Central memory CD4-positive, alpha-beta T cell (primary cell): ENCODE data around the gene ULK4.
"Not testable (repeated sequence)": the region's sequence is repeated elsewhere in the genome, so short reads cannot be mapped to it uniquely, and the experiment has no call there.

Source experiments
- DNase-seq: peaks from one replicate; pipeline ENCODE4 v3.0.0; 2022

The ULK4 gene

DNA sequence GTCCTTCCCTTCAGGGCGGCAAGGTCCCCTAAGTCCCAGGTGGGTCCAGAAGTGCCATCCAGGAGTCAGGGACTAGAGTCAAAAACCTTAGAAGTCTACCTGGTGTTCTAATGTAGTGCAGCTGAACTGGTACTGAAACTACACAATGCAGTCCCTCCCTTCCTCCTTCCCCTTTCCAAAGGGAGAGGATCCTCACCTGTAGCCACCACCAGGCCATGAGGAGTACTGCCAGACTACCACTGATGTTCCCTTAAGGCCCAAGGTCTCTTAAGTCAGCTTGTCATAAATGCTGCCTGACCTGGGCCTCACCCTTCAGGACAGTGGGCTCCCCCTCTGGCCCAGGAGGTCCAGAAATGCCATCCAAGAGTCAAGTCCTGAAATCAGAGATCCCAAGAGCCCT, 98.9 kb downstream of the ULK4 start:
- no peak for DNase-seq

DNA sequence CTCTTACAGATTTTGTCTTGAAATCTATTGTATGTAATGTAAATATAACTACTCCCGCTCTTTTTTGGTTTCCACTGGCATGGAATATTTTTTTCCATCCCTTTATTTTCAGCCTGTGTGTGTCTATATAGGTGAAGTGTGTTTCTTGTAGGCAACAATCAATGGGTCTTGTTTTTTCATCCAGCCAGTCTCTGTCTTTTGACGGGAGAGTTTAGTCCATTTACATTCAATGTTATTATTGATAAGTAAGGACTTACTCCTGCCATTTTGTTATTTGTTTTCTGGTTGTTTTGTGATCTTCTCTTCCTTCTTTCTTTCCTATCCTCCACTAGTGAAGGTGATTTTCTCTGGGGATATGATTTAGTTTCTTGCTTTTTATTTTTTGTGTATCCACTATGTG, 101.4 kb downstream of the ULK4 start:
- DNase-seq = not testable (repeated sequence)

DNA sequence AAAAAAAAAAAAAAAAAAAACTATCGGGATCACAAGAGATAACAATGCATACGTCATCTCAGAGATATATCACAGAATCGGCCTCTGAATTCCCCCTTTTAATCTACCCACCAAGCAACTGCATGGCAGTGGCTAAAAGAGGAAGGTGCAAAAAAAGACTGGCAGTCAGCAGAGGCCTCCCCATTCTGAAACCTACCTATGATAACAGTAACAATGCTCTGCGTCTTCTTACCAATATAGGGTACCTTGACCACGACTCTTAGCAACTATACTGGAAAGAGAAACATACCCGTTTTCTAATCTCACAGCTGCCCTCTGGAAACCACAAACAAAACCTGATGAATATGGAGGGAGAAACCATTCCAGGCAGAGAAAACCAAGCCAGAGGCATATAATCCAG, 106.9 kb downstream of the ULK4 start:
- DNase-seq = no peak

DNA sequence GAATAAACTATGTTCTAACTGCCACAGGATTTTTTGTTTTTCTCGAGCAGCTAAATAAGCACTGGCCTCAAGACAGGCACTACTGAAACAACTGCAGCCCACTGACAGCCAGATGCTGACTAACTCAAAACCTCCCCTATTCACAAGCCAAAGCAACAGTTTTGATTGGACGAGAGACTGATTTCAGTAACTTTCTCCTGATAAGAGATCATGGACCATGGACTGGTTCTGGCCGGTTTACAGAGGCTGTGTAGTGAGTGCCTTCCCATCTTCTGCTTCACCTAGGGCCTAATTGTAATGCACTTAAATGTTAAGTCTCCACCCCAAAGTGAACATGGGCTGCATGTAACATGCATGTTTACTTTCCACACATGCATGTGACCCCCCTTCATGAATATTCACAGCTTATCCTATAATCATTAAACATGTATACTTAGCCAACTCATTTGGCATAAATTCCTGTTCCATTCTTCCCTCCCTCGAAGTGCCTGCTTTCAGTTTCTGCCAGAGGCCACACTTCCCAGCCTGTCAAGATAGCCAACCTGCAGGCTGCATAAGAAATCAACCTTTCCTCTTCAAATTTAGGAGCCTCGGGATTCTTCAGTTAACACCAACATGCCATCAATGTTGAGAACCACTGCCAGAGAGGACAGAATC, 108.2 kb downstream of the ULK4 start:
- no peak for DNase-seq

DNA sequence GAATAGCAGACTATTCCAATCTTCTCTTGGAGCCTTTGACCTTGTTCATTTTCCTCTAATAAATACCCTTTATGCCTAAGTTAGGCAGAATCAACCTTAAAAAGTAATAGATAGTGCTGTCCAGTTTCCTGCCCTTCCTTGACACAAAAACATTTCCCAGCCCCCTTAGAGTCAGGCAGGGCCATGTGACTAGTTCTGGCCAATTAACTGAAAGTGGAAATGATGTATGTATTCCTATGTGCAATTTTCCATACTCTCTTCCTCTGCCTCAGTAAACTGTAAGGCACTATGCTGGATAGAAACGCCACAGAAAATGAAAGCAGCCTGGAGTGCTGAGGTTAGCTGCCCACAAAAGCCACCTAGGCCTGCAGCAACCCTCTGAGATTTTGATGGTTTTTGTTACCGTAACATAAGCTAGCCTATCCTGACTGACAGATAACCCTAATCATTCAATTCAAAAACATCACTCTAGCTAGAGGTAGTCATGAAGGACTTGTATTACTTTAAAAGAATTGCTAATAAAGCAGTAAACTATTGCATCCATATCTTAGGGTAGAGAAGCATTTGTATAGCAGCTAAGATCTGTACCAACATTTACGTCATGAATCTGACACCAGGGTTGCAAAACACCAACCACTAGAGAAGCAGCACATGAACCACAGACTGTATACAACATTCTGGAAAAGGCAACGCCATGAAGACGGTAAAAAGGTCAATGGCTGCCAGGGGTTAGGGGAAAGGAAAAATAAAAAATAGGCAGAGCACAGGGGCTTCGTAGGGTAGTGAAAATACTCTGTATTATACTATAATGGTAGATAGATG, 112.9 kb downstream of the ULK4 start:
- no peak for DNase-seq

DNA sequence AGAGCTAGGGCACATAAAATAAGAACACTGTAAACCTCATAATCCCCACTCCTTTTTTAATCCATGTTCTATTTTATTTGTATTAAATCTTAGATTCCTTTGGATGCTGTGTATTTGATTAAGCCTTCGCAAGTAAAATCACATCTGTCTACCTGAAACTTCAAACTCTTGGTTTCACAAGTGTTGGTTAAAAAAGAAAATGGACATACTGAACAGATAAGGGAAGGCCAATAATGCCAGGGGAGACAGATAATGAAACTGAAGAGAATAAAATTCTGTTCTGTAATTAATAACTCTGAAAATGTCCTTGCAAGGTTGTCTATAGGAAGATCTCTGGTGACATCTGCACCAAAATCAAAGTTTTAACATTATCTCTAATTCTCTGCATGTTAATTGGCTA, 114.2 kb downstream of the ULK4 start:
- DNase-seq = no peak

DNA sequence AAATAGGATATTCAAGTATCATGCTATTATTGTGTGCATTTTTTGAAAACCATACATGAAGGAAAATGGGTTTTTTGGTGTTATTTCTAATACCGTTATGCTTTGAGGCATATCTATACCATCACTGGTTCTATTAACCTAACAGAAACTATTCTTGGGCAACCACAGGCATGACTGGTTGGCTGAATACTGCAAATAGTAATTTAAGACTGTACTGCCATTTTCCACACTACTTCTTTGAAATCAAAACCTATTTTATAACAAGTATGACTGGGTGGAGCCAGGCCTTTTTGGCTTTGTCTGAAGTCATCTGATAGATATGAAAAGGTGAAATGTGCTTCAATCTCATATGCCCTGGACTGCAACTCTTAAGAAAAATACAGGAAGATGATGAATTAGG, 115.1 kb downstream of the ULK4 start:
- DNase-seq = no peak

DNA sequence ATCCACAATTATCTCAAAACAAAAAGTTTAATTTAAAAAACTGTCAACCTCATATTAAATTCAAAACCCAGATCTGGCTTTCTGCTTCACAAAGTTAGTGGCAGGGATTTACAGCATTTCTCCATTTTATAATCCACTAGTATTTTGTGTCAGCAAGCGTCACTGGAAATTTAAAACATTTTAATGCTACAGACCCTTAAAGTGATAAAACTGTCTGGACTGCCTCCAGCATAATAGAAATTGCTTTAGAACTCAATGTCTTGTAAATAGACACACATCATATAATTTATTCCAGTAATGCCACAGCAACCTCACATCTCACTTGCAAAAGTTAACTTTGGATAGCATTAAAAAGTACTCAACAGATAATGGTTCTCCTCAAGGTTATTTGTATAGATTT, 116.1 kb downstream of the ULK4 start:
- DNase-seq = no peak

DNA sequence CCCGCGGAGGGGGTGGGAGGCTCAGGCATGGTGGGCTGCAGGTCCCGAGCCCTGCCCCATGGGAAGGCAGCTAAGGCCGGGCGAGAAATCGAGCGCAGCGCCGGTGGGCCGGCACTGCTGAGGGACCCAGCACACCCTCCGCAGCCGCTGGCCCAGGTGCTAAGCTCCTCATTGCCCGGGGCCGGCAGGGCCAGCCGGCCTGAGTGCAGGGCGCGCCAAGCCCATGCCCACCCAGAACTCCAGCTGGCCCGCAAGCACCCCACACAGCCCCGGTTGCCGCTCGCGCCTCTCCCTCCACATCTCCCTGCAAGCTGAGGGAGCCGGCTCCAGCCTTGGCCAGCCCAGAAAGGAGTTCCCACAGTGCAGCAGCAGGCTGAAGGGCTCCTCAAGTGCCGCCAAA, 117.6 kb downstream of the ULK4 start:
- DNase-seq = not testable (repeated sequence)

DNA sequence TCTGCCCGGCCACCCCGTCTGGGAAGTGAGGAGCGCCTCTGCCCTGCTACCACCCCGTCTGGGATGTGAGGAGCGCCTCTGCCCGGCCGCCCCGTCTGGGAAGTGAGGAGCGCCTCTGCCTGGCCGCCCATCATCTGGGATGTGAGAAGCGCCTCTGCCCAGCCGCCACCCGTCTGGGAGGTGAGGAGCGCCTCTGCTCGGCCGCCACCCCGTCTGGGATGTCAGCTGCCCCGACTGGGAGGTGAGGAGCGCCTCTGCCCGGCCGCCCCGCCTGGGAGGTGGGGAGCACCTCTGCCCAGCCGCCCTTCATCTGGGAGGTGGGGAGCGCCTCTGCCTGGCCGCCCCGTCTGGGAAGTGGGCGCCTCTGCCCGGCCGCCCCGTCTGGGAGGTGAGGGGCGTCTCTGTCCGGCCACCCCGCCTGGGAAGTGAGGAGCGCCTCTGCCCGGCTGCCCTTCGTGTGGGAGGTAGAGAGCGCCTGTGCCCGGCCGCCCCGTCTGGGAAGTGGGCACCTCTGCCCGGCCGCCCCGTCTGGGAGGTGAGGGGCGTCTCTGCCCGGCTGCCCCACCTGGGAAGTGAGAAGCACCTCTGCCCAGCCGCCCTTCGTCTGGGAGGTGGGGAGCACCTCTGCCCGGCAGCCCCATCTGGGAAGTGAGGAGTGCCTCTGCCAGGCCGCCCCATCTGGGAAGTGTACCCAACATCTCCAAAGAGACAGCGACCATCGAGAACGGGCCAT, 120.8 kb downstream of the ULK4 start:
- not testable (repeated sequence) for DNase-seq

DNA sequence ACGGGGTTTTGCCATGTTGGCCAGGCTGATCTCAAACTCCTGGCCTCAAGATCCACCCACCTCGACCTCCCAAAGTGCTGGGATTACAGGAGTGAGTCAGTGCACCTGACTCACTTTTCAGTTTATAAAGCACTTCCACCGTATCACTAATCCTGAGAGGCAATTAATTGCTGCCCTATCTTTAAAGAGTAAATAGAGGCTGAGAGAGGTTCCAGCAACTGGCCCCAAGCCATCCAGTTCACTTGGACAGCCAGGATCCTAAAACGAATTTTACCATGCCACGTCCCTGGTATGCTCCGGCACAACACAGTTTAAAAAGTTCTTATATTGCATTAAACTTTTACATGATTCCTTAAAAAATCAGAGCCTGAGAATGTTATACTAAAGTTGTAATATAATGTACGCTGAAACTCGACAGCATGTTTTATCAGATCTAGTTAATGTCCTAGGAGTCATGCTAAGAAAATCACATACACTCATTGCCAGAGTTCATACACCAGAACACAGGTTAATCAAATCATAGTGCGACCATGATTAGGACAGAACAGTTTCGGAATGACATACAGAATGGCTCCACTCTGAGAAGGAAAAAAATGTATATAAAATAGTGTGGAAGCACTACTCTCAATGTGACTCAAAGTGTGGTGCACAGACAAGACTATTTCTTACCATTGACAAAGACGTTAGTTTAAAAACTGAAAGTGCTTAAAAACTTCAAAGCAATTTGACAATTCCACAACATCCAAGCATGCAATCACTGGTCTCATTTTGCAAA, 125.4 kb downstream of the ULK4 start:
- no peak for DNase-seq

DNA sequence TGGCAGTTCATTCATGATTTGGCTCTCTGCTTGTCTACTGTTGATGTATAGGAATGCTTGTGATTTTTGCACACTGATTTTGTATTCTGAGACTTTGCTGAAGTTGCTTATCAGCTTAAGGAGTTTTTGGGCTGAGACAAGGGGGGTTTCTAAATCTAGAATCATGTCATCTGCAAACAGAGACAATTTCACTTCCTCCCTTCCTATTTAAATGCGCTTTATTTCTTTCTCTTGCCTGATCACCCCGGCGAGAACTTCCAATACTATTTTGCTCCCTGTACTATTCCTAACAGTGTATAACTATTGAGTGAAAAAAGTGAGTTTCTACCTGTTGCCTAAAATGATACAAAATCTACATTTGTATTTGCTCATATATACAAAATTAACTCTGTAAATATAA, 128.3 kb downstream of the ULK4 start:
- no peak for DNase-seq

DNA sequence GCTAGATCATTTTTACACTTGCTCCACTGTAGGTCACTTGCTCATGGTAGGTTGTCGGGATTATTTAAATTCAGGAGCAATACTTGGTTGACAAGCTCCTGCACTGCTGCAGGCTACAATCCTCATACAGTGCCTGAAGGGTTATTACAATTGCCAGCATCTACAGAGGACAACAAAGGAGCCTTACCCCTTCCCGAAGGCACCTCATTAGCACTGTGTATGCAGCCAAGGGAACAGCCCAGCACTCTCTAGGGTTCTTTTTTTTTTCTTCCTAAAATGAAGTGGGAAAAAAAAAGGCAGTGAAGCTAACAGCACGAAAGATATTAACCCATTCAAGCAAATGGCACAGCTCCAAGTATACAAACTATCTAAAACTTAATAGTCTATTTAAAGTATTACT, 142.7 kb downstream of the ULK4 start:
- DNase-seq = no peak

DNA sequence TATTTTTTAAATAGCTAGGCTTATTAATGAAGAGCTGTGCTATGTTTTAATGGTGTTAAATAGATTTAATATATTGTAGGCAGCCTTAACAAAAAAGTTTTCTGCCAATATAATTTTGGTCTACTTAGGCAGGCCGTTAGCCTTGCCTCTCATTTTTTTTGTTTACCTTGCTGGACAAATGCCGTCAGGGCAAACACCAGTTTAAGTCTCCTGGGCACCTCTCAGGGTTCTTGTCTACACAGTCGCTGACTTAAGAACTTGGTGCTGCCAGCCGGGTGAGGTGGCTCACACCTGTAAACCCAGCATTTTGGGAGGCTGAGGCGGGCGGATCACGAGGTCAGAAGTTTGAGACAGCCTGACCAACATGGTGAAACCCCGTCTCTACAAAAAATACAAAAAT, 153.3 kb downstream of the ULK4 start:
- no peak for DNase-seq

DNA sequence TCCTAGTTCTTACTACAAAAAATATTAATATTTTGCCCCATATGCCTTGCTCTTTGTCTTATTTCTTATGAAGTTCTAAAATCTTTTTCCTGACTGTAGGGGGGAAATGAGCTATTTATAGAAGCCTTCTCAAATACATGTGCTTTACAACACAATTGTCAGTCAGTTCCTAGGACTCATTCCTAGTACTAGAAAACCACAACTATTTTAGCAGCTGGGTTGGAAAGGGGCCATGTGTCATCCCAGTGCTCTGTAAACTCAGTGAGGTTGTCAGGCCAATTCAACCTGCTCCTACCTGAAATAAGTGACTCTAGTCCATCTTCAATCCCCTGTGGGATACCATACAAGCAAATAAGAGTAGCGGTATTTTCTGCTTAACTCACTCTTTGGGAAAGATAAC, 153.8 kb downstream of the ULK4 start:
- DNase-seq = no peak

DNA sequence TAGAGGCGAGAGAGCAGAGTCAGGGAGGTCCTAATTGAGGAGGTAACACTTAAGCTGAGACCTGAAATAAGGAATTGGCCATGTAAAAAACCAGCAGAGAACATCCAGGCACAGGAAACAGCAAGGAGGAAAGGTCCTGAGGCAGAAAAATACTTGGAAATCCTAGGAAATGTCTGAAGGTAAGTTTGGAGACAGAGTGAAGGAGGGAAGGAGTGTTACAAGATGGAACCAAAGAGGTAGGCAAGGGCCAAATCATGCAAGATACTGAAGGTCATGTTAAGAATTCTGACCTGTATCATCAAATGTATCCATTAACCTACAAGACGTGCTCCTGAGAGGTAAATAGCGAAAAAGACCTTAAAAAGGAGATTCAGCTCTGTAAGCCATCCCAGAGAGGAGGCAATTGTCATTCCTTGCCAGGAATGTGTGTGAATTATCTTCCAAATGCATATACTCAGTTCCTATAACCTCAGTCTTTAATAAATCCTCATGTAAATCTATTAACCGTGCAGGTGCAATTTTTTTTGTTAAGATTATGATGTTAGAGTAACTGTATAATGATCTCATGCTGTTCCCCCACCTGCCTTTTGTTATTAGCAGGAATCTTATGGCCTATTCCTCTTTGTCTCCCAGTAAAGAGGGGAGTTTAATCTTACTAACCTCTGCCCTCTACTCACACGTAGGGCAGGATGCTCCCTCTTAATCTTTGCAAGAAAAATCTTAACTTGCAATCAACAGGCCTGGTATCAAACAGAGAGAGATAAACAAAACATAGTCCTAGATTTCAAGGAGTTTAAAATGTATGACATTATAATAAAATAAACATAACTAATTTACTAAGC, 166.9 kb downstream of the ULK4 start:
- DNase-seq = no peak

DNA sequence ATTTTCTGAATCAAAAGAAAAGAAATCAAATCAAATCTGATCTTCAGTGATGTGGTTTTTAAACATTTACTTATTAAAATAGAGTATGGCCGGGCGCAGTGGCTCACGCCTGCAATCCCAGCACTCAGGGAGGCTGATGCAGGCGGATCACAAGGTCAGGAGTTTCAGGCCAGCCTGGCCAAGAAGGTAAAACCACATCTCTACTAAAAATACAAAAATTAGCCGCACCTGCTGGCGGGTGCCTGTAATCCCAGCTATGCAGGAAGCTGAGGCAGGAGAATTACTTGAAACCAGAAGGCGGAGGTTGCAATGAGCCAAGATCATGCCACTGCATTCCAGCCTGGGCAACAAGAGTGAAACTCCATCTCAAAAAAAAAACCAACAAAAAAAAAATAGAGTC, 169.1 kb downstream of the ULK4 start:
- DNase-seq = no peak

DNA sequence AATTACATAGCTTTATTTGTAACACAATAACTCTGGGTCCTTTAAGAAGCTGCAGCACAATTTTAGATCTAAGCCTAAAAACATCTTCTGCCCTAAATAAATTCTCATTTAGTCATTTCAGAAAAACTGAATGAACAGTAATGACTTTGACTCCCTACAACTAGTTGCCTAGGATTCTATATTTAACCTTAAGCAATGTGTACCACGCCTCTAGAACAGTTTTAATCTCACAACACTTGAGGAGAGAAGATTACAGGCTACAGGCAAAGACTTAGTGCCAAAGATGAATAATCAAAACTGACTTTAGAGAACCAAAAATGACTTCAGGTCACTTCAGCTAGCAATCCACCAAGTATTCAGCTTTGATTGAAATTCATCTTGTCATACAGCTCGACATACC, 192.8 kb downstream of the ULK4 start:
- no peak for DNase-seq

DNA sequence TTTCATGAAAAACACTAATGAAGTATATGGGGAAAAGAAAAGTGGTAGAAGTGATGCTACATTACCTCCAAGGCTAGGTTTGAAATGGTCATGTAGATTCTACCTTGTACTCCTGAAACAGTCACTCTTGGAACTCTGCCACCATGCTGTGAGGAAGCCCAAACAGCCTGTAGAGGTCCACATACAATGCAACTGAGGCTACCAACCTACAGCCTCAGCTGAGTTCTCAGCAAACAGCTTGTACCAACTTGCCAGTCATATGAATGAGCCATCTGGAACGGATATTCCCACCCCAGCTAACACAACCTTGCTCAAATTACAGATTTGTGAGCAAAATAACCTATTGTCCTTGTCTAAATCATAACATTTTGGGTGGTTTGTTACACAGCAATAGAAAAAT, 193.5 kb downstream of the ULK4 start:
- no peak for DNase-seq

DNA sequence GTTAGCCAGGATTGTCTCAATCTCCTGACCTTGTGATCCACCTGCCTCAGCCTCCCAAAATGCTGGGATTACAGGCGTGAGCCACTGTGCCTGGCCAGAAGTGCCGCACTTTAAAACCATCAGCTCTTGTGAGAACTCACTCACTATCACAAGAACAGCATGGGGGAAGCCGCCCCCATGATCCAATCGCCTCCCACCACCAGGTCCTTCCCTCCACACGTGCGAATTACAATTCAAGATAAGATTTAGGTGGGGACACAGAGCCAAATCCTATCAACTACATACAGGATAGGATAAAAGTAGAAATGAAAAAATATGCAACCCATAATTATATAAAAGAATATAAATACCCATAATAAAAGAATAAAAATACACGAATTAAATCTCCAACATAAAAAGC, 199.0 kb downstream of the ULK4 start:
- not testable (repeated sequence) for DNase-seq

DNA sequence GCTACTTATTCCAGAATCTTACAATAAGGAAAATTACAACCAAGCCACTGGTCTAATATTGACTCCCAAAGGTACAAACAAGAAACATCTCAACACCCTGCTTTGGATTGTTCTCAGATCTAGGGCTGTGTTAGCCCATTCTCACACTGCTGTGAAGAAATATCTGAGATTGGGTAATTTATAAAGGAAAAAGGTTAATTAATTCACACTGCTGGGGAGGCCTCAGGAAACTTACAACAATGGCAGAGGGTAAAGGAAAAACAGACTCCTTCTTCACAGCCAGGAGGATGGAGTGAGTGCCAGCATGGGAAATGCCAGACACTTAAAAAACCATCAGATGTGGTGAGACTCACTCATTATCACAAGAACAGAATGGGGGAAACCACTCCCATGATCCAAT, 208.3 kb downstream of the ULK4 start:
- DNase-seq = no peak

DNA sequence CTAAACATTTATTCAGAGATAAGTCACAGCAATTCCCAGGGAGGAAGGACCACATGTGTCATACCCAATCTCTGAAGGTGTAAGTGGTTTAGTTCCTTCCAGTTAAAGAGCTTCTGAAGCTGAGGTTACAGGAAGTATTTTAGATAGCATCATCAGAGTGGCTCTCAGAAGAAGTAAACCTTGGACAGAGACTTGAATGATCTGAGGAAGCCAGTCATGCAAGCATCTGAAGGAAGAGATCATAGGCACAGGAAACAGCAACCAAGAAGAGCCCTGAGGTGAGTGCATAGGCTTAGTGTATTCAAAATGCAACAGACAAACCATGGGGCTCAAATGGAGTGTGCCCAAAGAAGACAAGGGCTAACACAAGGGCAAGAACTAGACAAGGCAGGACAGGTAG, 210.3 kb downstream of the ULK4 start:
- DNase-seq = no peak
